Endothelial cell of umbilical vein (primary cell): ENCODE measurements around the gene CD300LB.

ENCODE experiments used
- CTCF ChIP-seq, 2 donors: IDR thresholded peaks; 1 replicate in 1 of 2; 2 replicates in 1 of 2; pipeline ENCODE4 v1.5.1; 2011; ENCODE audit warnings: low read length in 2 of 2, mild to moderate bottlenecking in 2 of 2, moderate library complexity in 2 of 2, control low read depth in 1 of 2, inconsistent platforms in 1 of 2, low read depth in 1 of 2; ENCODE audit not compliant: insufficient read depth in 1 of 2; ENCODE audit errors: extremely low read depth in 1 of 2
- EZH2 ChIP-seq: IDR thresholded peaks from 2 replicates; pipeline ENCODE4 v1.6.1; 2012; ENCODE audit warnings: borderline replicate concordance, low read depth, mild to moderate bottlenecking, moderate library complexity, low read length, inconsistent platforms; ENCODE audit not compliant: severe bottlenecking
- GATA2 ChIP-seq: IDR thresholded peaks from 2 replicates; pipeline ENCODE4 v1.7.0; 2011; ENCODE audit warnings: low read depth, mild to moderate bottlenecking, moderate library complexity, mixed read lengths, low read length; ENCODE audit not compliant: insufficient read length, insufficient read depth
- JUN ChIP-seq: IDR thresholded peaks from 2 replicates; pipeline ENCODE4 v1.6.1; 2011; ENCODE audit warnings: borderline replicate concordance, low read depth; ENCODE audit not compliant: insufficient read length, insufficient read depth
- MAX ChIP-seq: IDR thresholded peaks from 2 replicates; pipeline ENCODE4 v1.6.1; 2011; ENCODE audit not compliant: insufficient read depth, insufficient read length
- POLR2A ChIP-seq: IDR thresholded peaks from 2 replicates; pipeline ENCODE4 v1.6.1; 2012; ENCODE audit warnings: low read depth, mild to moderate bottlenecking, control low read depth, low read length
- POLR2AphosphoS5 ChIP-seq: IDR thresholded peaks from 2 replicates; pipeline ENCODE4 v1.6.1; 2012; ENCODE audit warnings: low read depth, mild to moderate bottlenecking, control low read depth, low read length, moderate library complexity; ENCODE audit not compliant: insufficient read depth

- no peak for TF ChIP-seq POLR2AphosphoS5
- TF ChIP-seq CTCF (IDR thresholded peaks at IDR 0.05; ENCODE audit: extremely low read depth in 1 of 2, insufficient read depth in 1 of 2, low read depth in 1 of 2, low read length in 2 of 2) = no peak
- TF ChIP-seq POLR2A = no peak
- no peak for TF ChIP-seq MAX
- no peak for TF ChIP-seq EZH2
- no peak for TF ChIP-seq GATA2
- no peak for TF ChIP-seq JUN
Measured at GRCh38 chr17:74578979-74579378, 47.7 kb upstream of the CD300LB start.
